Astrocyte of the hippocampus (primary cell): ENCODE measurements around the gene SGMS1.
"Not testable (repeated sequence)": the region's sequence is repeated elsewhere in the genome, so short reads cannot be mapped to it uniquely, and the experiment has no call there.

Experiments used
- DNase-seq: peaks from one replicate; pipeline ENCODE4 v3.0.0; 2011; ENCODE audit warnings: low read depth, low spot score

Gene SGMS1

DNA sequence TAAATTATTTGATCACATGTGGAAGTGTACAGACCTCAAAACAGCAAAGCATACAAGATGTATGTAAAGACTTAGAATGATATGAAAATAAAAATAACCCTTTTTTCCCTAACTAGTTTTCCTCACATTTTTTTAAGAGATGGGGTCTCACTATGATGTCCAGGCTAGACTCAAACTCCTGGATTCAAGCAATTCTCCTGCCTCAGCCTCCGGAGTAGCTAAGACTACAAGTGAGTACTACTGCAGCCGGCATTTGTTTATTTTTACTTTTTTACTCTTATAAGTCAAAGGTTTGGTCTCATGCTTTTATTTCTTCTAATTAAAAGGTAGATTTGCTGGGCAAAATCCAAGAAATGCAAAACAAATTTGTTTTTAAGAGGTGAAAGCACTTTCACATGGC lies 248.0 kb downstream of the SGMS1 start:
- DNase-seq: no peak

- DNase-seq: no peak
Observed at GRCh38 chr10:50375051-50375452, 248.7 kb downstream of the SGMS1 start.

GRCh38 chr10:50373821-50374501 lies 249.8 kb downstream of the SGMS1 start:
- peak; percentile 36 for DNase-seq

DNA sequence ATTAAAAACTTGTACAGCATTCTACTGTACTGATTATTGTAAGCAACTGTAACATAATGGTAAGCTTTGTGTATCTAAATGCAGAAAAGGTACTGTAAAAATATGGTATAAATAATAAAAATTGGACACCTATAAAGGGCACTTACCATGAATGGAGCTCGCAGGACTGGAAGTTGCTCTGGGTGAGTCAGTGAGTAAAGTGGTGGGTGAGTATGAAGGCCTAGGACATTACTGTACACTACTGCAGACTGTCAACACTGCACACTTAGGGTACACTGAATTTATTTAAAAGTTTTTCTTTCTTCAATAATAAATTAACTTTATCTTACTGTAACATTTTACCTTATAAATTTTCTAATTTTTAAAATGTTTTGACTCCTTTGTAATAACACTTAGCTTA lies 253.8 kb downstream of the SGMS1 start:
- DNase-seq: no peak

DNA sequence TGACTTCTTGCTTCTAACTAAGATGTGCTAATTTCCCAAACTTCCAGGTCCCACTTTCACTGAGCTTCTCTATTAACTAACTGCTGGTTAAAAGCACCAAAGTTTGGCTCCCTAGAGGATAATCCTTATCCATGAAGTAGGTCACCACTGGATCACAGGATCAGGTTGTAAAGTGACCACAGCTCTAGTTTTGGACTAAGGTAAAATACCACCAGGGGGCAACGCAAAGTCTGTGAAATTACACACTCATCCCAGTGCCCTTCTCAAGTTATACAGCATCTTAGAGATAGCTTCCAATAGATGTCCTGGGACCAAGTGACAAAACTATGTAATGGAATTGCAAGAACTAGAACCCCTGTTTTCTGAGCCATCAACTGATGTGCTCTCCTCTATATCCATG lies 256.0 kb downstream of the SGMS1 start:
- peak; percentile 43 for DNase-seq

GRCh38 chr10:50366421-50366820 lies 257.3 kb downstream of the SGMS1 start:
- DNase-seq: not testable (repeated sequence)

DNA sequence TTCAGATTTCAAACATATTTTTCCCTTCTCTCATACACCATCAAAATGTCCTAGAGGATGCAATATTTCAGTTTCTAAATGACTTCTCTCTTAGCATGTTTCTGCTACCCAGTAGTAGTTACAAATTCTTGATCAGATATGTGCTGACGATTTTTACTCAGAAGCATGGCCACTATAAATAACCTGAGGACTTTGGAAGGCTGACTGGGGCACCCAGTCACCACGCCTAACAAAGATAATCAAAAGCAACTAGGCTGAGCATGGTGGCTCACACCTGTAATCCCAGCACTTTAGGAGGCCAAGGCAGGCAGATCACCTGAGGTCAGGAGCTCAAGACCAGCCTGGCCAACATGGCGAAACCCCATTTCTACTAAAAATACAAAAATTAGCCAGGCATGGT lies 259.0 kb downstream of the SGMS1 start:
- DNase-seq: not testable (repeated sequence)

DNA sequence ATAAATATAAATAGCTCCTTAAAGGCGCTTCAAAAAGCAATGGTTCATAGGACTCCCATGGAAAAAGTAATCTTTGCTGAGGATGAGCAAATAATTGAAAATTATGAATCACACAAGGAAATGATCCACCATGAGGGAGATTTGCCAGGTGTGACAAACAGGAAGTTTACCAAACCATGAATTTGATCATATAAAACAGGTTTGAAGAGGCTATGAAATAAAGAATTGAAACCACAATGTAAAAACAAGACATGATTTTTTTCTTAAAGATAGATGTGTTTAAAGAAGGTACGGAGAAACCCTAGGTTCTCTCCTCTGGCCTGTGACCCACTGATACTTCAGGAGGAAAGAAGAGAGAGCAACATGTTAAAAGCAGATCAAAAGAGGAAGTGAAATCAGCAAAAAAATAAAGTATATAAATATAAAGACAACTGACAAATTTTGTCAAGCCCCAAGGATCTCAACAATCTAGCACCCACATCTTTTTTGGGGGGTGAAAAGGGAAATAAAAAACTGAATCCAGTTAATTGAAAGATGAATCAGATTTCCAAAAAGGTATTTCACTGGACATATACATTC lies 261.1 kb downstream of the SGMS1 start:
- DNase-seq: no peak

- DNase-seq: no peak
Observed at GRCh38 chr10:50361946-50362345, 261.8 kb downstream of the SGMS1 start.

GRCh38 chr10:50360077-50360850 lies 263.5 kb downstream of the SGMS1 start:
- no peak for DNase-seq

DNA sequence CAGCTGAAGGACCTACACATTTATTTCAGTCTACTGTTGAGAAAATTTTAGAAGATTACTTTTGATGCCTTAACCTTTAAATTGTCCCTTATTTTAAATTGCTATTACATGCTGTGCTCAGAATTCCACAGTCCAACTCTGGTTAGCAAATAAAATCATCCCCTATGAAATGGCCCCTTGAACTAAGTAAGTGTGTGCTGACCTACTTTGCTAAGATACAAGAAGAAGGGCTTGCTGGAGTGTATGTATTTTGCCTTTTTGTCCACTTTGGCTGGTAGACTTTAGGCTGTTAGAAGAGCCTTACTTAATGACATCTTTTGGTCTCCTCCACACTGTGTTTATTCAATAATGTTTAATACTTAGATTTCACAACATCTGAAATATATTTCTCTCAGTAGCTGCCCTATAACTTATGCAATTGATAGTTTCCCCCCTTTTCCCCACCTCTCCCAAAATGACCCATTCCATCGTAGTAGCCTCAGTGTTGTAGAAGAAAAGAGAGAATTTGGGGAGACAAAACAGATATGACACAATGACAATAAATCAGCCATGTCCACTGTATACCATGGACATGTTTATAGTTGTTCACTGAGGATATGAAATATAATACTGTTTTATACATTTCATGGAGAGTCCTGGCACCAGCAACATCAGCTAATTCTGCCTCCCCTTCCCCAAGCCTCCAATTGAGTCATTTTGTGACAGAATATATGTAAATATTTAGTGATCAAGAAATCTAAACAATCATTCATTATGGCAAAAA lies 264.6 kb downstream of the SGMS1 start:
- DNase-seq: no peak

- no peak for DNase-seq
Observed at GRCh38 chr10:50358411-50358810, 265.3 kb downstream of the SGMS1 start.

DNA sequence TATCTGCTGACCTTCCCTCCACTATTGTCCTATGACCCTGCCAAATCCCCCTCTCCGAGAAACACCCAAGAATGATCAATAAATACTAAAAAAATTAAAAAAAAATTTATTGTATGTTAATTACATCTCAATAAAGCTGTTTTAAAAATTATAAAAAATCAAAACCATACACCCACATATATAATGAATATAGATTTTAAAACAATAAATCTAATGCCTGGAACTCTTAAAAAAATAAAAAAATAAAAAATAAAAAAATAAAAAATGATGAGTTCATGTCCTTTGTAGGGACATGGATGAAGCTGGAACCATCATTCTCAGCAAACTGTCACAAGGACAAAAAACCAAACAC lies 267.3 kb downstream of the SGMS1 start:
- not testable (repeated sequence) for DNase-seq

DNA sequence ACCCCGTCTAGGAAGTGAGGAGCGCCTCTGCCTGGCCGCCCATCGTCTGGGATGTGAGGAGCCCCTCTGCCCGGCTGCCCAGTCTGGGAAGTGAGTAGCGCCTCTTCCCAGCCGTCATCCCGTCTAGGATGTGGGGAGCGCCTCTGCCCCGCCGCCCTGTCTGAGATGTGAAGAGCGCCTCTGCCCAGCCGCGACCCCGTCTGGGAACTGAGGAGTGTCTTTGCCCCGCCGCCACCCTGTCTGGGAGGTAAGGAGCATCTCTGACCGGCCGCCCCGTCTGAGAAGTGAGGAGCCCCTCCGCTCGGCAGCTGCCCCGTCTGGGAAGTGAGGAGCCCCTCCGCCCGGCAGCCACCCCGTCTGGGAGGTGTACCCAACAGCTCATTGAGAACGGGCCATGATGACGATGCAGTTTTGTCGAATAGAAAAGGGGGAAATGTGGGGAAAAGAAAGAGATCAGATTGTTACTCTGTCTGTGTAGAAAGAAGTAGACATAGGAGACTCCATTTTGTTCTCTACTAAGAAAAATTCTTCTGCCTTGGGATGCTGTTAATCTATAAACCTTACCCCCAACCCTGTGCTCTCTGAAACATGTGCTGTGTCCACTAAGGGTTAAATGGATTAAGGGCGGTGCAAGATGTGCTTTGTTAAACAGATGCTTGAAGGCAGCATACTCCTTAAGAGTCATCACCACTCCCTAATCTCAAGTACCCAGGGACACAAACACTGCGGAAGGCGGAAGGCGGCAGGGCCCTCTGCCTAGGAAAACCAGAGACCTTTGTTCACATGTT lies 267.9 kb downstream of the SGMS1 start:
- DNase-seq: not testable (repeated sequence)

- DNase-seq: no peak
Observed at GRCh38 chr10:50351483-50352146, 272.1 kb downstream of the SGMS1 start.

DNA sequence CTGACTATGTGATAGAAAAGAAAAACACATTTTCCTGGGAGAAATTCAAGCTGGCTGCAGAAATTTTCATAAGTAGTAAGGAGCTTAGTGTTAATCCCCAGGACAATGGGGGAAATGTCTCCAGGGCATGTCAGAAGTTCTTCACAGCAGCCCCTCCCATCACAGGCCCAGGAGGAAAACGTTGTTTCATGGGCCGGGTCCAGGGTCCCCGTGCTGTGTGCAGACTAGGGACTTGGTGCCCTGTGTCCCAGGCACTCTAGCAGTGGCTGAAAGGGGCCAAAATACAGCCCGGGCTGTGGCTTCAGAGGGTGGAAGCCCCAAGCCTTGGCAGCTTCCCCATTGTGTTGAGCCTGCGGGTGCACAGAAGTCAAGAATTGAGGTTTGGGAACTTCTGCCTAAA lies 273.4 kb downstream of the SGMS1 start:
- DNase-seq: no peak

DNA sequence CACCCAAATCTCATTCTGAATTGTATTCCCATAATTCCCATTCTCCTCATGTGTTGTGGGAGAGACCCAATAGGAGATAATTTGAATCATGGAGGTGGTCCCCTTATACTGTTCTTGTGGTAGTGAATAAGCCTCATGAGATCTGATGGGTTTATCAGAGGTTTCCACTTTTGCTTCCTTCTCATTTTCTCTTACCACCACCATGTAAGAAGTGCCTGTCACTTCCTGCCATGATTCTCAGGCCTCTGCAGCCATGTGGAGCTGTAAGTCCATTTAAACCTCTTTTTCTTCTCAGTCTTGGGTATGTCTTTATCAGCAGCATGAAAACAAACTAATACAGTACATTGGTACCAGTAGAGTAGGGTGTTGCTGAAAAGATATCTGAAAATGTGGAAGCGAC lies 274.2 kb downstream of the SGMS1 start:
- no peak for DNase-seq

GRCh38 chr10:50347394-50347802 lies 276.4 kb downstream of the SGMS1 start:
- no peak for DNase-seq

DNA sequence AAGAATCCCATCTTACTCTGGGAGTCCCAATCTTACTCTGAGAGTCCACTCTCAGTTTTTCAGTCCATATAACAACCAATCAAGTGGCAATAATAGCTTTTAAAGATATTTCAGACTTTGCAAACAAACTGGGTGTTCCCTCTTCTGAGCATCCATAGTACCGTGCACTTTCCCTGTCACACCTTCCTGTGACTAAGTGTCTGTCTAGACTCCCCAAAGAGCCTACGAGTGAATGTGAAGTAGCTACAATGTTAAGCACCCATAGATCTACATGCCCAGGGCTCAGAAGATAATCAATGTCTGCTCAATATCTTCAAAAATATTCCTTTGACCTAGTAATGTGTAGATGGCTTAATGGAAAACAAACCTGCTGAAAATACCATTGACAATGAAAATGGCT lies 276.8 kb downstream of the SGMS1 start:
- no peak for DNase-seq

DNA sequence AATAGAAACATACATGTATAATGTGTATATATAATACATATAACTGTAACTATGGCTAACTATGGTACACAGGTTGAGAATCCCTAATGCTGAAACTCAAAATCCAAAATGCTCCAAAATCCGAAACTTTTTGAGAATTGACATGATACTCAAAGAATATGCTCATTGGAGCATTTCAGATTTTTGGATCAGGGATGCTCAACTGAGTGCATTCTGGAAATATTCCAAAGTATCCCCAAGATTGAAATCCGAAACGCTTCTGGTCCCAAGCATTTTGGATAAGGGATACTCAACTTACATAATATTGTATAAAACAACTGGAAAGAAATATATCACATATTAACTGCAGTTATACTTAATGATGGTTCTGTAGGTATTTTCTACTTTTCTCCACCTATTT lies 278.2 kb downstream of the SGMS1 start:
- no peak for DNase-seq
